Bronchial epithelial cell (primary cell): ENCODE measurements around the gene PCNX1. TPM values are rescaled to one million over a fixed set of nuclear protein-coding genes. Genes with fewer than 3 reads are reported as not detected.

Experiments used
- DNase-seq: peaks from one replicate; pipeline ENCODE4 v3.0.0-alpha.2; 2010; ENCODE audit warnings: low read depth
- FAIRE-seq: peaks from 2 replicates; lab custom pipeline; 2011; peaks lifted over from hg19 to GRCh38; lab: Jason Lieb, UNC
- H3K27me3 ChIP-seq: 2 replicates; pipeline ENCODE4 v1.5.1; 2011; ENCODE audit warnings: low read length; ENCODE audit not compliant: control insufficient read depth, insufficient read depth
- H3K36me3 ChIP-seq: 2 replicates; pipeline ENCODE4 v1.5.1; 2011; ENCODE audit warnings: low read length; ENCODE audit not compliant: control insufficient read depth, insufficient read depth
- H3K4me3 ChIP-seq: 2 replicates; pipeline ENCODE4 v1.5.1; 2011; ENCODE audit warnings: mild to moderate bottlenecking, low read depth, low read length, control low read depth
- CTCF ChIP-seq: IDR thresholded peaks from 2 replicates; pipeline ENCODE4 v1.5.1; 2011; ENCODE audit warnings: mild to moderate bottlenecking, moderate library complexity, low read length, control low read depth, inconsistent platforms; ENCODE audit not compliant: insufficient read depth, severe bottlenecking
- total RNA-seq: library from RNA; depleted of rRNA; stranded (reverse); fragments of >200 nt; gene quantifications from 2 replicates; pipeline ENCODE4 v1.2.1, GENCODE V29; 2014

Gene PCNX1
- total RNA-seq, 1 donor from 2014 or later = 24.5 TPM

- Histone ChIP-seq H3K4me3 (no peak overlapping the region), H3K36me3 (no peaks in the 10 kb centered on the region), H3K27me3 (no peaks in the 10 kb centered on the region)
- no peak for FAIRE-seq
- DNase-seq = no peak
- TF ChIP-seq CTCF = no peak
Measured at GRCh38 chr14:71135496-71135895, 228.2 kb downstream of the PCNX1 start.

- H3K4me3 ChIP-seq = no peak overlapping the region
- DNase-seq (no peak), FAIRE-seq (no peak)
- no peaks in the 10 kb centered on the region for H3K36me3 ChIP-seq
- H3K27me3 ChIP-seq = no peaks in the 10 kb centered on the region
- TF ChIP-seq CTCF = no peak
Measured at GRCh38 chr14:71135911-71136310, 228.7 kb downstream of the PCNX1 start.

GRCh38 chr14:71136386-71137060, 229.3 kb downstream of the PCNX1 start:
- no peaks in the 10 kb centered on the region for H3K27me3 ChIP-seq
- DNase-seq (no peak), FAIRE-seq (no peak)
- TF ChIP-seq CTCF = no peak
- no peak overlapping the region for H3K4me3 ChIP-seq
- no peaks in the 10 kb centered on the region for H3K36me3 ChIP-seq

- no peak for FAIRE-seq
- H3K36me3 ChIP-seq = no peaks in the 10 kb centered on the region
- TF ChIP-seq CTCF = no peak
- H3K27me3 ChIP-seq = no peaks in the 10 kb centered on the region
- no peak for DNase-seq
- no peak overlapping the region for H3K4me3 ChIP-seq
Measured at GRCh38 chr14:71137536-71138447, 230.5 kb downstream of the PCNX1 start.

GRCh38 chr14:71138448-71139293, 231.4 kb downstream of the PCNX1 start:
- FAIRE-seq = peak; percentile 13
- no peaks in the 10 kb centered on the region for H3K27me3 ChIP-seq
- TF ChIP-seq CTCF = peak; percentile 91
- DNase-seq = peak; percentile 28
- no peaks in the 10 kb centered on the region for H3K36me3 ChIP-seq
- no peak overlapping the region for H3K4me3 ChIP-seq
